Right lobe of liver (tissue), 4 donors: ENCODE measurements around the gene AMN1.

Source experiments
- POLR2A ChIP-seq: fragments of 450-650 bp; IDR thresholded peaks from one replicate; pipeline ENCODE4 v1.6.1; 2017; ENCODE audit warnings: antibody characterized with exemption, mild to moderate bottlenecking
- TF ChIP-seq, protein P1 (sequence below), 4 donors: fragments of 200-600 bp in 3 of 4; fragments of 450-650 bp in 1 of 4; IDR thresholded peaks; one replicate each; pipeline versions ENCODE4 v1.5.1 to v1.8.0; 2016 to 2022; ENCODE audit warnings: antibody characterized with exemption in 4 of 4, mild to moderate bottlenecking in 2 of 4
- donor health status: DM: no; HTN: no; CAD: no.
- donor health status: DM: no; HTN: no; CAD: no.
- donor health status: DM: no; HTN: yes; CAD: no.

DNA sequence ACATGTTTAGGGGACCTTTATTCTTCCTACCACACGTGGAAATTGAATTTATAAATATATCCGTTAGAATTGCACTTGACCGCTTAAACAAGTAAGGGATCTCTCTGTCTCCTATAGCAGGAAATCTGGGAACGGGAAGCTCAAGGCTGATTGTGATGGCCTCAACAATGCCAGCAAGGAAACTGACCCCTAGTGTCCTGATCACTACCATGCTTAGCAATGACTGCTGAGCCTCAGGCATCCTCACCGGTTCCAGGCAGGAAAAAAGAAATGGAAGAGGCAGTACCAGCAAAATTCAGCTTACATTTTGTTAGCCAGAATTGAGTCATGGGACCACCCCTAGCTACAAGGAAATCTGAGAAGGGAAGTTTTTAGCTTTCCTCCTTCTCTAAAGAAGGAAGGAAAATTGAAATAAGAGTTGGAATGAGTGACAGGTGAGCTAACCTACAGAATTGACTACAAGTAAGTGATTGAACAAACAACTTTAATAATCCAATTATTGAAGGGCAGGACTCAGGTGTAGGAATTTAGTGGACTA is 43.9 kb upstream of the AMN1 start:
- TF ChIP-seq, protein P1, sequence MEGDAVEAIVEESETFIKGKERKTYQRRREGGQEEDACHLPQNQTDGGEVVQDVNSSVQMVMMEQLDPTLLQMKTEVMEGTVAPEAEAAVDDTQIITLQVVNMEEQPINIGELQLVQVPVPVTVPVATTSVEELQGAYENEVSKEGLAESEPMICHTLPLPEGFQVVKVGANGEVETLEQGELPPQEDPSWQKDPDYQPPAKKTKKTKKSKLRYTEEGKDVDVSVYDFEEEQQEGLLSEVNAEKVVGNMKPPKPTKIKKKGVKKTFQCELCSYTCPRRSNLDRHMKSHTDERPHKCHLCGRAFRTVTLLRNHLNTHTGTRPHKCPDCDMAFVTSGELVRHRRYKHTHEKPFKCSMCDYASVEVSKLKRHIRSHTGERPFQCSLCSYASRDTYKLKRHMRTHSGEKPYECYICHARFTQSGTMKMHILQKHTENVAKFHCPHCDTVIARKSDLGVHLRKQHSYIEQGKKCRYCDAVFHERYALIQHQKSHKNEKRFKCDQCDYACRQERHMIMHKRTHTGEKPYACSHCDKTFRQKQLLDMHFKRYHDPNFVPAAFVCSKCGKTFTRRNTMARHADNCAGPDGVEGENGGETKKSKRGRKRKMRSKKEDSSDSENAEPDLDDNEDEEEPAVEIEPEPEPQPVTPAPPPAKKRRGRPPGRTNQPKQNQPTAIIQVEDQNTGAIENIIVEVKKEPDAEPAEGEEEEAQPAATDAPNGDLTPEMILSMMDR (IDR thresholded peaks at IDR 0.05), result peak in 1 of 4 donors; percentile 18
- no peak for TF ChIP-seq POLR2A
